A549 (cell line): ENCODE measurements around the gene MCM10. TPM values are rescaled to one million over a fixed set of nuclear protein-coding genes. Genes with fewer than 3 reads are reported as not detected.

Experiments used
- ATAC-seq, 2 experiments: fragments of 200-7000 bp in 1 of 2; fragments of >200 bp in 1 of 2; cut with Nextera tagmentation in 1 of 2; cut with Tn5 transposase in 1 of 2; 3 replicates each; pipeline versions ENCODE4 v1.8.0 to v1.9.1; 2018 to 2020; ENCODE audit warnings: mild to moderate bottlenecking in 1 of 2, moderate library complexity in 1 of 2
- CTCF ChIA-PET: fragments of 300-600 bp; sonication (Branson Sonifier 250); formaldehyde crosslinking; extraction: SDS; loops from one replicate; lab custom pipeline; 2021; ENCODE audit warnings: antibody characterized with exemption, inconsistent platforms; lab: Yijun Ruan, JAX
- POLR2A ChIA-PET: fragments of 350-600 bp; formaldehyde crosslinking; extraction: SDS; loops from one replicate; lab custom pipeline; 2021; ENCODE audit warnings: antibody characterized with exemption, inconsistent platforms; lab: Yijun Ruan, JAX
- DNase-seq, 2 experiments: peaks; one replicate each; pipeline versions ENCODE4 v3.0.0 to v3.0.0-alpha.2; 2011 to 2016; ENCODE audit warnings: low read depth in 1 of 2, low spot score in 1 of 2
- FAIRE-seq: peaks from 2 replicates; lab custom pipeline; 2011; peaks lifted over from hg19 to GRCh38; lab: Jason Lieb, UNC
- H3K27ac ChIP-seq, 2 experiments: fragments of >200 bp; sonication (Bioruptor Twin); formaldehyde crosslinking; 3 replicates each; pipeline ENCODE4 v1.5.1; 2016 to 2017
- H3K4me1 ChIP-seq: fragments of >200 bp; sonication (Bioruptor Twin); formaldehyde crosslinking; 3 replicates; pipeline ENCODE4 v1.6.1; 2016
- H3K4me2 ChIP-seq: fragments of >200 bp; sonication (Bioruptor Twin); formaldehyde crosslinking; 3 replicates; pipeline ENCODE4 v1.6.1; 2016
- H3K4me3 ChIP-seq: fragments of >200 bp; sonication (Bioruptor Twin); formaldehyde crosslinking; 3 replicates; pipeline ENCODE4 v1.5.1; 2016
- H3K9me3 ChIP-seq: fragments of >200 bp; sonication (Bioruptor Twin); formaldehyde crosslinking; 3 replicates; pipeline ENCODE4 v1.6.1; 2016
- CBX2 ChIP-seq: fragments of 200-600 bp; sonication (generic); IDR thresholded peaks from 2 replicates; pipeline ENCODE4 v1.6.1; 2016; ENCODE audit warnings: low read depth, mild to moderate bottlenecking, borderline replicate concordance
- CHD2 ChIP-seq: fragments of 150-350 bp; IDR thresholded peaks from 2 replicates; pipeline ENCODE4 v1.6.1; 2014; ENCODE audit warnings: low read length; ENCODE audit not compliant: partially characterized antibody
- EHF ChIP-seq: fragments of 250-450 bp; sonication (Bioruptor Pico); IDR thresholded peaks from 2 replicates; pipeline ENCODE4 v1.5.0; 2020; ENCODE audit warnings: mild to moderate bottlenecking
- EP300 ChIP-seq, 2 experiments: fragments of >200 bp; sonication (Bioruptor Twin); formaldehyde crosslinking; IDR thresholded peaks; 2 replicates in 1 of 2; 3 replicates in 1 of 2; pipeline ENCODE4 v1.6.1; 2016 to 2017
- FOSB ChIP-seq: fragments of 250-450 bp; sonication (Bioruptor Pico); IDR thresholded peaks from 2 replicates; pipeline ENCODE4 v1.5.0; 2020; ENCODE audit warnings: mild to moderate bottlenecking, moderate library complexity
- FOSL2 ChIP-seq, 2 experiments: fragments of 450-650 bp in 1 of 2; fragments of >200 bp in 1 of 2; sonication (Bioruptor Twin) in 1 of 2; formaldehyde crosslinking; IDR thresholded peaks; 2 replicates each; pipeline versions ENCODE4 v1.5.0 to v1.6.1; 2016 to 2020; ENCODE audit warnings: mild to moderate bottlenecking in 1 of 2, moderate library complexity in 1 of 2
- GATA3 ChIP-seq: IDR thresholded peaks from 2 replicates; pipeline ENCODE4 v1.6.1; 2012; ENCODE audit warnings: borderline replicate concordance
- HOXA7 ChIP-seq: fragments of 250-450 bp; sonication (Bioruptor Pico); IDR thresholded peaks from 2 replicates; pipeline ENCODE4 v1.5.0; 2020; ENCODE audit warnings: mild to moderate bottlenecking, moderate library complexity
- HOXB13 ChIP-seq: fragments of 250-450 bp; sonication (Bioruptor Pico); IDR thresholded peaks from 2 replicates; pipeline ENCODE4 v1.5.0; 2020; ENCODE audit warnings: low read depth, mild to moderate bottlenecking, moderate library complexity
- HOXB5 ChIP-seq: fragments of 250-450 bp; sonication (Bioruptor Pico); IDR thresholded peaks from 2 replicates; pipeline ENCODE4 v1.5.0; 2020; ENCODE audit warnings: mild to moderate bottlenecking, moderate library complexity
- JUN ChIP-seq, 2 experiments: fragments of >200 bp; sonication (Bioruptor Twin); formaldehyde crosslinking; IDR thresholded peaks; 2 replicates in 1 of 2; 3 replicates in 1 of 2; pipeline ENCODE4 v1.6.1; 2016 to 2017
- JUNB ChIP-seq: fragments of >200 bp; sonication (Bioruptor Twin); formaldehyde crosslinking; IDR thresholded peaks from 2 replicates; pipeline ENCODE4 v1.6.1; 2016
- KDM5A ChIP-seq: fragments of 200-600 bp; sonication (generic); IDR thresholded peaks from 2 replicates; pipeline ENCODE4 v1.6.1; 2016; ENCODE audit warnings: antibody characterized with exemption, mild to moderate bottlenecking
- MAFK ChIP-seq: fragments of 450-650 bp; IDR thresholded peaks from 2 replicates; pipeline ENCODE4 v1.6.1; 2014; ENCODE audit not compliant: partially characterized antibody
- MAZ ChIP-seq: fragments of 150-350 bp; IDR thresholded peaks from 2 replicates; pipeline ENCODE4 v1.6.1; 2014; ENCODE audit warnings: antibody characterized with exemption, low read depth, low read length, borderline replicate concordance
- NFE2L2 ChIP-seq: fragments of 150-350 bp; conservative IDR thresholded peaks from 2 replicates; pipeline ENCODE4 v1.6.1; 2014; ENCODE audit warnings: low read length
- NPAS2 ChIP-seq: fragments of 250-450 bp; sonication (Bioruptor Pico); IDR thresholded peaks from 2 replicates; pipeline ENCODE4 v1.8.0; 2022; ENCODE audit warnings: mild to moderate bottlenecking, moderate library complexity, borderline replicate concordance
- NR3C1 ChIP-seq: fragments of >200 bp; sonication (Bioruptor Twin); formaldehyde crosslinking; IDR thresholded peaks from 3 replicates; pipeline ENCODE4 v1.6.1; 2017
- SMC3 ChIP-seq: fragments of >200 bp; sonication (Bioruptor Twin); formaldehyde crosslinking; IDR thresholded peaks from 3 replicates; pipeline ENCODE4 v1.6.1; 2018; ENCODE audit warnings: inconsistent platforms
- TP53 ChIP-seq: fragments of 250-450 bp; sonication (Bioruptor Pico); IDR thresholded peaks from 2 replicates; pipeline ENCODE4 v1.5.0; 2021; ENCODE audit warnings: mild to moderate bottlenecking, moderate library complexity
- ZC3H11A ChIP-seq: fragments of 450-650 bp; IDR thresholded peaks from 2 replicates; pipeline ENCODE4 v1.6.1; 2014; ENCODE audit warnings: antibody characterized with exemption, mild to moderate bottlenecking
- ZFP36 ChIP-seq: fragments of 450-650 bp; IDR thresholded peaks from 2 replicates; pipeline ENCODE4 v1.6.1; 2014; ENCODE audit warnings: borderline replicate concordance; ENCODE audit not compliant: partially characterized antibody
- ZNF302 ChIP-seq: fragments of 250-450 bp; sonication (Bioruptor Pico); IDR thresholded peaks from 2 replicates; pipeline ENCODE4 v1.9.0; 2021; ENCODE audit warnings: inconsistent platforms, mild to moderate bottlenecking, moderate library complexity
- ZSCAN20 ChIP-seq: fragments of 250-450 bp; sonication (Bioruptor Pico); IDR thresholded peaks from 2 replicates; pipeline ENCODE4 v1.8.0; 2022; ENCODE audit warnings: mild to moderate bottlenecking, moderate library complexity
- WGBS: methylation state at CpG from one replicate; pipeline ENCODE4 v1.1.6; 2017; ENCODE audit errors: missing lambda C conversion rate; 5-methylcytosine and 5-hydroxymethylcytosine counted together
- polyA plus RNA-seq, 4 experiments: library from polyadenylated mRNA; depleted of rRNA in 3 of 4; stranded (reverse); fragments of >200 nt; fragmentation: RNase III in 1 of 4; extraction: RNeasy Plus Mini Kit Qiagen cat#74134 plus additional on column Dnase treatment in 1 of 4; gene quantifications; 2 replicates in 3 of 4; 3 replicates in 1 of 4; pipeline ENCODE4 v1.2.3, GENCODE V29; 2011 to 2017
- TF ChIP-seq, protein P1 (sequence below): fragments of 250-450 bp; sonication (Bioruptor Pico); IDR thresholded peaks from 2 replicates; pipeline ENCODE4 v1.5.0; 2021; ENCODE audit warnings: mild to moderate bottlenecking, moderate library complexity, borderline replicate concordance
- TF ChIP-seq, protein P2 (sequence below): fragments of >200 bp; sonication (Bioruptor Twin); formaldehyde crosslinking; IDR thresholded peaks from 2 replicates; pipeline ENCODE4 v1.6.1; 2016
- TF ChIP-seq, protein P3 (sequence below): IDR thresholded peaks from 2 replicates; pipeline ENCODE4 v1.6.1; 2012
- TF ChIP-seq, protein P4 (sequence below): fragments of >200 bp; sonication (Bioruptor Twin); formaldehyde crosslinking; IDR thresholded peaks from 3 replicates; pipeline ENCODE4 v1.5.1; 2016
- TF ChIP-seq, protein P5 (sequence below): IDR thresholded peaks from 2 replicates; pipeline ENCODE4 v1.6.1; 2012; ENCODE audit warnings: low read depth, borderline replicate concordance

Gene MCM10
- polyA plus RNA-seq, 2 of the 4 experiments (the other 2 are of a cell fraction): 24.3 to 24.4 TPM

DNA sequence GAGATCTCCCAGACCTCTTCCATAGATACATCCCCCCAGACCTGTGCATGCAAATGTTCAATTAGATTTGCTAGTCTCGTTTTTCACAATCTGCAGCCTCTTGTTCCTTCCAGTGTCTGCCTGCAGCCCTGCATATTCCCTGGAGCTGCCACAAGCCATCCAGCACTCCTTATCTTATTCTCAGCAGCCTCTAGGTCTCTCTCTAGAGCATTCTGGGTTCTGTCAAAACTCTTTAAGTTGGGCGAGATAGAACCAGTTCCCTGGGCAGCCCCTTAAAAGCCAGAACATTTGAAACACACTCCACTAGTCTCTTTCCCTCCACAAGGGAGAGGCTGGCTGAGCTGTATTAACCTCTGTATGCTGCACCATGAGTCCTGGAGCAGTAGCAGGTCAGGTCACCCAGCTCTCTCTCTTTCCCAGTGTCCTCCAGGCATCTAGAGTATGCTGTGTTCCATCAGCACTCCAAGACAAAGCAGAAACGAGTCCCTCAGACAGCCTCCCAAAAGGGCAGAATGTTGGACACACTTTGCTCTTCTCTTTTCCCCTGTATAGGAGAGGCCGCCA, 20.6 kb upstream of the MCM10 start:
- ATAC-seq: no peak; a peak in 2 of 6 replicates
- no peaks in the 10 kb centered on the region for H3K9me3 ChIP-seq
- no peak for TF ChIP-seq ZC3H11A
- DNase-seq: no peak
- FAIRE-seq: no peak
- ChIA-PET CTCF (interaction anchor here (0.6 to 1.8 kb wide), 4 partner anchors 11 to 41 kb away, joined by 3 to 5 read pairs (median 4); partner anchors contain the start of gene OPTN), POLR2A (no interaction called here)
- no peak overlapping the region for H3K4me2 ChIP-seq
- no peak overlapping the region for H3K4me3 ChIP-seq
- no peak overlapping the region for H3K27ac ChIP-seq
- 61% methylated on average over 4 of the region's 4 CpGs for WGBS
- H3K4me1 ChIP-seq: no peaks in the 10 kb centered on the region

DNA sequence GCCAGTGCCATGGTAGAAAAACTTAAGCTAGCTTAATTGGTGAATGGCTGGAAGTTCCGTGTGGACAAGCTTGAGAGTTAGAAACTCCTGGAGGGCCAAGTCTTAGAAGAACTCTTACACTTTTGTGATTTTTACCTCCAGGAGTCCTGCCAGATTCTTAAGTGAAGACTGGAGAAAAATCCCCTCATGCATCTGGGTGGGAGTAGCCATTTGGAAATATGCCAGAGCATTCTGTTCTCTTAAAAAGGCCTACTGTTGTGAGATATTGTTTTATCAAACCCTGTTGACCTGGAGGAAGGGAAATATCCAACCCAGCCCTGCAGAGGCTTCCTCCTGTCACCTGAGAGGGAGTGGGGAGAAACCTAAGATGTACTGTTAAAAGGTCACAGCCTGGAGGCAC, 17.6 kb upstream of the MCM10 start:
- H3K27ac ChIP-seq: no peak overlapping the region
- DNase-seq (no peak), ATAC-seq (no peak), FAIRE-seq (no peak)
- H3K4me3 ChIP-seq: no peak overlapping the region
- TF ChIP-seq EP300 (IDR thresholded peaks at IDR 0.05): no peak
- TF ChIP-seq HOXA7 (CRISPR knock-in tag): no peak
- TF ChIP-seq MAFK: no peak
- no peak for TF ChIP-seq MAZ
- TF ChIP-seq KDM5A: no peak
- TF ChIP-seq SMC3: no peak
- TF ChIP-seq, protein P1, sequence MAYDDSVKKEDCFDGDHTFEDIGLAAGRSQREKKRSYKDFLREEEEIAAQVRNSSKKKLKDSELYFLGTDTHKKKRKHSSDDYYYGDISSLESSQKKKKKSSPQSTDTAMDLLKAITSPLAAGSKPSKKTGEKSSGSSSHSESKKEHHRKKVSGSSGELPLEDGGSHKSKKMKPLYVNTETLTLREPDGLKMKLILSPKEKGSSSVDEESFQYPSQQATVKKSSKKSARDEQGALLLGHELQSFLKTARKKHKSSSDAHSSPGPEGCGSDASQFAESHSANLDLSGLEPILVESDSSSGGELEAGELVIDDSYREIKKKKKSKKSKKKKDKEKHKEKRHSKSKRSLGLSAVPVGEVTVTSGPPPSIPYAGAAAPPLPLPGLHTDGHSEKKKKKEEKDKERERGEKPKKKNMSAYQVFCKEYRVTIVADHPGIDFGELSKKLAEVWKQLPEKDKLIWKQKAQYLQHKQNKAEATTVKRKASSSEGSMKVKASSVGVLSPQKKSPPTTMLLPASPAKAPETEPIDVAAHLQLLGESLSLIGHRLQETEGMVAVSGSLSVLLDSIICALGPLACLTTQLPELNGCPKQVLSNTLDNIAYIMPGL: no peak
- TF ChIP-seq, protein P2, sequence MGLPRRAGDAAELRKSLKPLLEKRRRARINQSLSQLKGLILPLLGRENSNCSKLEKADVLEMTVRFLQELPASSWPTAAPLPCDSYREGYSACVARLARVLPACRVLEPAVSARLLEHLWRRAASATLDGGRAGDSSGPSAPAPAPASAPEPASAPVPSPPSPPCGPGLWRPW: no peak
- TF ChIP-seq CBX2: no peak
- no peak for TF ChIP-seq ZSCAN20 (CRISPR knock-in tag)
- TF ChIP-seq, protein P3, sequence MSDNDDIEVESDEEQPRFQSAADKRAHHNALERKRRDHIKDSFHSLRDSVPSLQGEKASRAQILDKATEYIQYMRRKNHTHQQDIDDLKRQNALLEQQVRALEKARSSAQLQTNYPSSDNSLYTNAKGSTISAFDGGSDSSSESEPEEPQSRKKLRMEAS: no peak
- no peak for TF ChIP-seq GATA3
- TF ChIP-seq, protein P4, sequence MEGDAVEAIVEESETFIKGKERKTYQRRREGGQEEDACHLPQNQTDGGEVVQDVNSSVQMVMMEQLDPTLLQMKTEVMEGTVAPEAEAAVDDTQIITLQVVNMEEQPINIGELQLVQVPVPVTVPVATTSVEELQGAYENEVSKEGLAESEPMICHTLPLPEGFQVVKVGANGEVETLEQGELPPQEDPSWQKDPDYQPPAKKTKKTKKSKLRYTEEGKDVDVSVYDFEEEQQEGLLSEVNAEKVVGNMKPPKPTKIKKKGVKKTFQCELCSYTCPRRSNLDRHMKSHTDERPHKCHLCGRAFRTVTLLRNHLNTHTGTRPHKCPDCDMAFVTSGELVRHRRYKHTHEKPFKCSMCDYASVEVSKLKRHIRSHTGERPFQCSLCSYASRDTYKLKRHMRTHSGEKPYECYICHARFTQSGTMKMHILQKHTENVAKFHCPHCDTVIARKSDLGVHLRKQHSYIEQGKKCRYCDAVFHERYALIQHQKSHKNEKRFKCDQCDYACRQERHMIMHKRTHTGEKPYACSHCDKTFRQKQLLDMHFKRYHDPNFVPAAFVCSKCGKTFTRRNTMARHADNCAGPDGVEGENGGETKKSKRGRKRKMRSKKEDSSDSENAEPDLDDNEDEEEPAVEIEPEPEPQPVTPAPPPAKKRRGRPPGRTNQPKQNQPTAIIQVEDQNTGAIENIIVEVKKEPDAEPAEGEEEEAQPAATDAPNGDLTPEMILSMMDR: no peak
- no peak for TF ChIP-seq ZFP36
- no peak for TF ChIP-seq NFE2L2
- TF ChIP-seq ZNF302 (CRISPR knock-in tag): no peak
- TF ChIP-seq NPAS2 (CRISPR knock-in tag): no peak
- no peak for TF ChIP-seq FOSB
- 94% methylated on average over 1 of the region's 1 CpG for WGBS
- H3K4me2 ChIP-seq: no peak overlapping the region
- H3K9me3 ChIP-seq: no peaks in the 10 kb centered on the region
- CTCF ChIA-PET: interaction anchor here (1.6 kb wide), 1 partner anchor 17 kb away, joined by 6 read pairs; the partner anchor contains the start of gene MCM10
- 0 out of 3 replicates have a peak, but pooled peaks cover 4% of the 10 kb centered on the region for H3K4me1 ChIP-seq
- POLR2A ChIA-PET: interaction anchor here (0.7 kb wide), 2 partner anchors 319 to 1488 kb away, joined by 8 read pairs; no protein-coding TSS in a partner anchor

DNA sequence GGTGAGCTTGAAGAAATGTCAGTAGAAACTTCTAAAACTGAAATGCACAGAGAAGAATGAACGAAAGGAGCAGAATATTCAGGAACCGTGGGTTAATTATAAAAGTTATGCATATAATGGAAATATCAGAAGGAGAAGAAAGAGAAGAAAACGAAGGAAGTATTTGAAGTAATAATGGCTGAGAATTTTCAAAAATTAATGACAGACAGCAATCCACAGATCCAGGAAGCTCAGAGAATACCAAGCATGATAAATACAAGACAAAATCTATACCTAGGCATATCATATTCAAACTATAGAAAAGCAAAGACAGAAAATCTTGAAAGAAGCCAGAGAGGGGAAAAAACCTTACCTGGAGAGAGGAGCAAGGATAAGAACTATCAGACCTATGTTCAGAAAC, 16.5 kb upstream of the MCM10 start:
- ATAC-seq: no peak
- no peak overlapping the region for H3K4me2 ChIP-seq
- FAIRE-seq: no peak
- 87% methylated on average over 3 of the region's 3 CpGs for WGBS
- POLR2A ChIA-PET: no interaction called here
- no peak for TF ChIP-seq FOSL2 (IDR thresholded peaks at IDR 0.05)
- TF ChIP-seq FOSL2 (CRISPR knock-in tag; IDR thresholded peaks at IDR 0.05): no peak
- TF ChIP-seq, protein P5, sequence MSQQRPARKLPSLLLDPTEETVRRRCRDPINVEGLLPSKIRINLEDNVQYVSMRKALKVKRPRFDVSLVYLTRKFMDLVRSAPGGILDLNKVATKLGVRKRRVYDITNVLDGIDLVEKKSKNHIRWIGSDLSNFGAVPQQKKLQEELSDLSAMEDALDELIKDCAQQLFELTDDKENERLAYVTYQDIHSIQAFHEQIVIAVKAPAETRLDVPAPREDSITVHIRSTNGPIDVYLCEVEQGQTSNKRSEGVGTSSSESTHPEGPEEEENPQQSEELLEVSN: no peak
- no peak for TF ChIP-seq JUN (IDR thresholded peaks at IDR 0.05)
- TF ChIP-seq ZSCAN20 (CRISPR knock-in tag): no peak
- no peak for TF ChIP-seq CHD2
- TF ChIP-seq TP53 (CRISPR knock-in tag): no peak
- no peak for TF ChIP-seq NR3C1
- TF ChIP-seq HOXB5 (CRISPR knock-in tag): no peak
- TF ChIP-seq NPAS2 (CRISPR knock-in tag): no peak
- no peak for TF ChIP-seq HOXB13 (CRISPR knock-in tag)
- TF ChIP-seq FOSB: no peak
- TF ChIP-seq, protein P3: no peak
- no peak for TF ChIP-seq JUNB
- no peak for TF ChIP-seq EHF (CRISPR knock-in tag)
- H3K9me3 ChIP-seq: no peaks in the 10 kb centered on the region
- H3K4me1 ChIP-seq: 0 out of 3 replicates have a peak, but pooled peaks cover 4% of the 10 kb centered on the region
- H3K4me3 ChIP-seq: no peak overlapping the region
- H3K27ac ChIP-seq: no peak overlapping the region
- CTCF ChIA-PET: no interaction called here
- DNase-seq: no peak
